HG03045 (cell line): ENCODE measurements around the gene EDIL3.
"Not testable (repeated sequence)": the region's sequence is repeated elsewhere in the genome, so short reads cannot be mapped to it uniquely, and the experiment has no call there.

Experiments
- ATAC-seq: cut with Tn5 transposase; IDR thresholded peaks from one replicate; pipeline ENCODE4 v1.9.1; 2021; ENCODE audit warnings: mild to moderate bottlenecking, moderate library complexity; ENCODE audit not compliant: unreplicated experiment

EDIL3 gene

DNA sequence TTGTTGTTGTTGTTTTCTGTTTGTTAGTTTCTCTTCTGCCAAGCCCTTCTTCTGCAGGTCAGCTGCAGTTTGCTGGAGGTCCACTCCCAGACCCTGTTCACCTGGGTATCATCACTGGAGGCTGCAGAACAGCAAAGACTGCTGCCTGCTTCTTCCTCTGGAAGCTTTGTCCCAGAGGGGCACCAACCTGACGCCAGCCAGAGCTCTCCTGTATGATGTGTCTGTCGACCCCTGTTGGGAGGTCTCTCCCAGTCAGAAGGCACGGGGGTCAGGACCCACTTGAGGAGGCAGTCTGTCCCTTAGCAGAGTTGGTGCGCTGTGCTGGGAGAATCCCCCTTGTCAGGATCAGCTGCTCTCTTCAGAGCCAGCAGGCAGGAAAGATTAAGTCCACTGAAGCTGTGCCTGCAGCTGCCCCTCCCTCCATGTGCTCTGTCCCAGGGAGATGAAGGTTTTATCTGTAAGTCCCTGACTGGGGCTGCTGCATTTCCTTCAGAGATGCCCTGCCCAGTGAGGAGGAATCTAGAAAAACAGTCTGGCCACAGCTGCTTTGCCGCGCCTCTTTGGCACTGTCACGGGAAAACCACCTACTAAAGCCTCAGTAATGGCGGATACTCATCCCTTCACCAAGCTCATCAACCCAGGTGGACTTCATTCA is 299.2 kb downstream of the EDIL3 start:
- ATAC-seq: no peak

DNA sequence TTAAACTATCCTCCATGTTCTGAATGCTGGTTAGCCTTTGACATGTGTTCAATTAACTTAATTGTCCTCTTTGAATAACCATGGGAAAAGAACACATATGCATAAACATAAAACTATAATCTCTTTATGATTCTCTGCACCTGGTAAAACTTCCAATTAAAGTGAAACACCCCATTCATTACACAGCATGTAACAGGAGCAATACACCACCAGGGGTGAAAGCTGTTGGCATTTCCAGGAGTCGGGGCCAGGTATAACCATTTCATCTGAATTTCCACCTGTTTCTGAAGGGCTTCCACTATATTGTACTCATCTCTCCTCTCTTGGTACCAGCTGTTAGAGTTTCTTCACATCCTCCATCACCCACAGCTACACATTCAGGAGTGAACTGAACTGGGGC is 303.8 kb downstream of the EDIL3 start:
- ATAC-seq: no peak

DNA sequence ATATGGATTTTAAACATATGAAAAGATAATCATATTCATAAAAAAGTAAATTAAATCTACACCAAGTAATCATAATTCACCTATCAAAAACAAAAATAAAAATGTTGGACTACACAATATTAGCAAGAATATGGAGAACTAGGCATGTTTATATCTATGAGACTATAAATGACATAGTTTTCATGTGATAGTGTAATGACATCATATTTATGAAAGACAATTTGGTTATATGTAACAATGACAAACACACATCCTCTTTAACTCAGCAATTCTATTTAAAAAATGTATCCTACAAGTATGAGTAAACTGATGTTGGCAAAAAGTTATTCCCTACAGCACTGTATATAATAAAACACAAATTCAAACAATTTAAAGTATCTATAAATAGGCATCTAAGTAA is 312.3 kb downstream of the EDIL3 start:
- no peak for ATAC-seq

DNA sequence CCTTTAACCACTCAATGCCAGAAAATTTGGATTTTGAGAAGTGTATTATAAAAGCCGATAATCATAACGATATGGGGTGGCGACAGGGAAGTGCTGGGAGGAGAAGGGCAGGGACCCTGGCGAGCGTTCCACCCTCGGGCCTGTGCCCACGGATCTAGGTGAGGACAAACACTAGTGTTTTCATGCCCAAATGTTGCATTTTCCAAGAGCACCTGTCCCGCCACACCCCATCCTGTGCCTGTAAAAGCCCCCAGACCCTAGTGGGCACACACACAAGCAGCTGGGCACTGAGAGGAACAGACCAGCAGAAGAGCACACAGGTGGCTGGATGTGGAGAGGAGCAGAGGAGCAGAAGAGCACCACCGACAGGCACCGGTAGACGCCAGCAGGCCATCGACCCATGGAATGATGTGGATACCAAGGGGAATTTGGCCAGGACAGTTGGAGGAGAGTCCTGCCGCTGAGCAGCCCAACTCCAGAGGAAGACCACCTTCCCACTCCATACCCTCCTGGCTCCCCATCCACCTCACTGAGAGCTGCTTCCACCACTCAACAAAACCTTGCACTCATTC is 315.0 kb downstream of the EDIL3 start:
- ATAC-seq: no peak

DNA sequence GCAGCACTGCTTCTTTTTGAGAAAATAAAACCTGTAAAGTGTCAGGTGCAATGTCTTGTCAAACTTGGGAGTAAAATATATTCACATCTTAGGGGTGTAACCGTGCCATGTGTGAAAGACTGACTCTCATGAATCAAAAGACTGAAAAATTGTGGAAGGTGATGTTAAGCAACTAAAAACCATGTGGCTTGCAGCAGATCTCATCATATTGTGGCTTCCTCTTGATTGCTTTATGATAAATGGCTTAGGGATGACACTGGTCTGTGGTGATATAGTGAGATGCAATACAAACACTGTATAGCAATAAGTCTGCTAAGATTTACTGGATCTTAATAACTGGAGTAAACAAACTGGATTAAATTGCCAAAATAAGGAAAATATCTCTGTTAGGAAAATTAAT is 321.6 kb downstream of the EDIL3 start:
- no peak for ATAC-seq

DNA sequence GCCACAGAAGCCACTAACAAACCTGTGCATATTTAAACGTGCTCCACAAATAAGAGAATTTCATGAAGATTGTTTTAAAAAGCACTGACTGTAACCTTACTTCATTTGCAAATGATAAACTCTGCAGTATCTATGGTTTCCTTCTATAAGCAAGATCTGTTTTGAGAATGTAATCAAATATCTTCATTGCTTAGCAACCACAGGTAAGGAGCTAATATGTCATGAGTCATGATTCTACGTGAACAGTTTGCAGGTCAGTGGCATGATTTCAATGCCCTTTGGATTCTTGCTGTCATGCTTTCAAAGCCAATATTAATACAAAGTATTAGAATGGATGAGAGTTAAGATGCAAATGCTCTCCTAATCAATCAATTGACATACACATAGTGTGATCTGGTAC is 325.0 kb downstream of the EDIL3 start:
- no peak for ATAC-seq

DNA sequence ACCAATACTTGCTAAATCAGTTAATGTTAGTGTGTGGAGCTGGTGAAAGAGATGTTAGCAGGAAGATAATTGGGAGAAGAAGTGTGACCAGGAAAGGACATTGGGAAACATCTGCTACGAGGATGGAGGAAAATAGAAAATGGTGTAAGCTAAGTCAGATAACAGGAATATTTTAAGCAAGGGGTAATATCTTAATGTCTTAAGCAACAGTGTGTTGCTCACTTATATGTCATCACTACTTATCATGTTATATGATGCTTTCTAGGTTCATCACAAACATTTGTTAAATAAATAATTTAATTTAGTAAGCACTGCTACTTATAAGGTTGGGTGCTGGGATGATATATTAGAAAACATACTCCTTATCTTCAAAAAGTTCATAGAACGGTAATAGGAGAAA is 326.1 kb downstream of the EDIL3 start:
- ATAC-seq: no peak

DNA sequence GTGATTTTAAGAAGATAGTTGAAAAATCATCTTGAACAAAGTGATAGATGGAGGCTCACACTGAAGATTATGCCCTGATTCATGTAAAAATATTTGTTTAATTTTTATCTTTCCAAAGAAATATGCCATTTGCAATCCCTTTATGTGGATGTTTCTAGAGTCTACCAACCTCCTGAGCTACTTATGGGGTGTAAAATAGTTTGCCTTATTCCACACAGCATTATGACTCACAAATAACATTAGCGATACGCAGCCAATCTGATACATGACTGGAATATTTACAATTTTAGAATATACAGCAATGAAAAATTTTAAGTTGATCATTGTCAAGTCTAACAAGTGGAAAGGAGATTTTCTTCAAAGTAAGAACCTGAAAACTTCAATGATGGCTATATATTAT is 327.5 kb downstream of the EDIL3 start:
- no peak for ATAC-seq

DNA sequence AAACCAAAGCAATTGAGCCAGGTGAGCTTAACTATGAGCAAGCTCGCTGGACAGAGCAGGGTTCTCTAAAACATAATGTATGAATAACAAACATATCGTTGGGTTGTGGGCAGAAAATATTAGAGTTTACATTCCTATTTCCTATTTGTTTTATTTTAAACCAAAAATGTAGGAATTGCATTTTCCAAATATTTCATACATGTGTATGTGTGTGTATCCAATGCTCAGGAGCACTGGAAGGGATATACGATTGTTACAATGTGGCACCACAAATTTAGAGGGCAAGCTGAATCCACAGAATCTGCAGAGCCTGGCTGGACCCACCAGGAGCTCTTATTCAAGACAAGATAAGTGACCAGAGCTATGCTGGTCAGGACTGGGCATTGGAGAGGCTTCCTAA is 338.7 kb downstream of the EDIL3 start:
- ATAC-seq: no peak

DNA sequence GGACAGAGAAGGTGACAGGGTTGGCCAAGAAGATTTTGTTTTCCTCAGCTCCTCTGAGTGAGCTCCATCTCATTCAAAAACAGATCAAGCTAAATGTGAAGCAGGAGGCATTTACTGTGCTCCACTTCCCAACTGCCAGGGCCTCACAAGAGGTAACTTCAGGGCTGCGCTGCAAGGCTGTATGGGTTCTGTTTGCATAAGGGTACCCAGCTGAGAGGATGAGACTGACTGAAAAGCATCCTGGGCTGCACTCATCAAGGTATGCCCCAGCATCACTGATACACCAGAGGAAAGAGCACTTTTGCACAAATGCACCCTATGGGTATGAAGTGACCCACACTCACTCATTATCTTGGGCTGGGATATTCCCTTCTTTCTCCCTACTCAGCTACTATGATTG is 347.8 kb downstream of the EDIL3 start:
- no peak for ATAC-seq

DNA sequence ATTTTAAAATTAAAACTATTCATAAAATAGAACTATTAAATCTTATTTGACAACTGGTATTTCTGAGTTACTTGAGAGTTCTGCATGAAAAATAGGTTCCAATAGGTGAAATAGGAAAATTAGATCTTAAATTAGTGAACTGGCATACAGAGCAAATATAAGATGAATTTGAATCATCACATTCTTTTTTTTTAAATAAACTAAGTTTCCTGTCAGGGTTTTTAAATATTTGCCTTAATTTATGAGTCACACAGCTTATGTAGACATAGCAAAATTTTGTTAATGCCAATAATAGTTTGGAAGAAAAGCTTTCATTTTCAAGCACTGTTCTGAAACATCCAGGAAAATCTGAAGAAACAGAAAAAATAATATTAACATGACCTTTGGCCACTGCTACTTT is 352.4 kb downstream of the EDIL3 start:
- no peak for ATAC-seq

DNA sequence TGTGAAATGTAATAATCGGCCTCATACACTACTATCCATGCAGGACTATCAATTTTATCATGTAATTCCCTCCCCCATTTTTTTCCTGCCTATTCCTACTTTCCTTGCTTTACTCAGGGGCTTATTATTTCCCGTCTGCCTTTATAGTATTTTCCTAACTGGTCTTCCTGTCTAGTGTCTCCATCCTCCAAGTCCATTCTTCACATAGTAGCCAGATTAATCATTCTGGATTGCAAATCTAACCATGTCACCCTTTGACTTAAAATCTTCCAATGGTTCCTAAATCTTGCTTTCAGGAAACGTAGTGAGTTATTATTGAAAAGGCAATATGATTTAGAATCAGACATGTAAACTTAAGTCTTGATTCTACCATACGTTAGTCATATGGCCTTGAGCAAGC is 356.6 kb downstream of the EDIL3 start:
- no peak for ATAC-seq

DNA sequence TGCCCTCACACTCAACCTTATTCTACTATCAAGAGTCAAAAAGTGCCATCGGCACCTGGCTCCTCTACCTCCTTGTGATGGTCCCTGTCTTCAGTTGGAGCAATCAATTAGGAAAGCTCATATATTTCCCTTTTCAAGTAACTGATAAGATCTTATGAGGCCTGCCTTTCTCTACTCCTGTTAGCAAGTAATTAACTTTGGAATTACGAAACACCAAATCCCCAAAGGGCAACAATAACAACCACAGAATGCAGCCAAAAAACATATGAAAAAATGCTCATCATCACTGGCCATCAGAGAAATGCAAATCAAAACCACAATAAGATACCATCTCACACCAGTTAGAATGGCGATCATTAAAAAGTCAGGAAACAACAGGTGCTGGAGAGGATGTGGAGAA is 366.2 kb downstream of the EDIL3 start:
- not testable (repeated sequence) for ATAC-seq

DNA sequence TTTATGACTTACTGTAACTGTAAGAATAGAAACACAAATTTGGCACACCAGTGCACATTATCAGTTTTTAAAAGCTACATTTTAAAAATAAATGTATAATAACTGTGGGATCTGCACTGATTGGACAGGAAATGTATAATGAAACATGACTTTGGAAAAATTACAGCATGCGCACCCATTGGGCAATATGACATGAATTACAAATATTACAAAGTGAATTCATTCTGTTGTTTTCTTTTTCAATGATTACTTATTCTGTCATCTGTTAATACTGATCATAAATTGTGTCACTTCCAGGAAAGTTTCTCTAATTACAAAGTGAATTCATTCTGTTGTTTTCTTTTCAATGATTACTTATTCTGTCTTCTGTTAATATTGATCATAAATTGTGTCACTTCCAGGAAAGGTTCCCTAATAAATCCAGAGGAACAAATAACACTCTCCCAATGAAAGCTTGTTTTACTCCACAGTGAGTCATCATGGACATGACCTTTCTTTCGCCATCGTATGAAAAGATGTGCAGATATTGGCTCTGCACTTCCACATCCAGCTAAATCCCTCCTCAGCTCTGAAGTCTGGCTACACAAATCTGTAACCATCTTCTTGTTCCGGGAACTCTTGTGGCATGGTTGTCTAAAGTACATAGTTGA is 367.0 kb downstream of the EDIL3 start:
- ATAC-seq: no peak

DNA sequence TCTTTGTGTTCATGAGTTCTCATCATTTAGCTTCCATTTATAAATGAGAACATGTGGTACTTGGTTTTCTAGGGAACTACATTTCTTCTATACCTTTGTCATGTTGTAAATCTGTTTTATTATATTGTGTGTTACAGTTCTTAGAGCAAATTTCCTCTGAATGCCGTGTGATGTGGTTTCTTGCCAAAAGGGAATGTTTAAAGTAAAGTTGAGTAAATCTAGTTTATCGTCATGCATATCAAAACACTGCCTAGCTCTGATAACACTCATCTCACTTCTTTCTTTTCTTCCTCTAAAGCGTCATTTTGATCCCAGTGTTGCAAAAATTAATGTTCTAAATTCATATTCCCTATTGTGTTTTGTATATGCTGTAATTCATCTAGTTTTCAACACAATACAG is 368.6 kb downstream of the EDIL3 start:
- no peak for ATAC-seq

DNA sequence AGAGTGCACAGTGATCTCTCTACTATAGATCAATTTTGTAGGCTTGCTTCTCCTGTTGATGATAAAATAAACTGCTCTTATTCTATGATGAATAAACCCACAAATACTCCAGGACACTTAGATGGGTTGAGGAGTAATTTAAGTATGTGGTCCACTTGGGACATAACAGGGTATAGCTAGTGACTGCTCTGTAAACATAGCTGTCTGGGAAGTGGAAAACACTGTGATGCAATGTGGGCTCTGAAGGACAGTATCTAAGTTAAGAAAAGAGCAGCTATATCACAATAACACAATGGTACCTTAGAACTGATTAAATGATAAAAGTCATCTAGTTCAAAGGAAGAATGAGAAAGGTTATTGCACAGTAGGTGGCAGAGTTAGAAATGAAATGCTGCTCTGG is 369.7 kb downstream of the EDIL3 start:
- no peak for ATAC-seq

DNA sequence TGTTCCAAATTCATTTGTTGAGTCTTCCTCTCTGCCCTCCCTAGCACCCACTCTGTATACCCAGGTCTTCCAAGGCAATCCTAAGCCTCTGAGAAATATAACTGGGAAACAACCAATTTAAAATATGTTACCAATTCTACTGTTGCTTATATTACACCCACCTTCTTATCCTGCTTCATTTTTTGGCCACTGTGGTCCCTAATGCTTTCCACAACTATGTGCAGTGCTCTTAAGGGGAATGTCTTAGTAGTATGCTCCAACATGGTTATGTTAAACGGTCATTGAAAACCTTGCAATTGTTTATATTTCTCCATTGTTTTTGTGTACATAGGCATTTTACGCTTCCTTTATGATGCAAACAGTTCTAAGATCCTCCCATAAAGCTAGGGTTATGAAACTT is 390.9 kb downstream of the EDIL3 start:
- ATAC-seq: no peak

DNA sequence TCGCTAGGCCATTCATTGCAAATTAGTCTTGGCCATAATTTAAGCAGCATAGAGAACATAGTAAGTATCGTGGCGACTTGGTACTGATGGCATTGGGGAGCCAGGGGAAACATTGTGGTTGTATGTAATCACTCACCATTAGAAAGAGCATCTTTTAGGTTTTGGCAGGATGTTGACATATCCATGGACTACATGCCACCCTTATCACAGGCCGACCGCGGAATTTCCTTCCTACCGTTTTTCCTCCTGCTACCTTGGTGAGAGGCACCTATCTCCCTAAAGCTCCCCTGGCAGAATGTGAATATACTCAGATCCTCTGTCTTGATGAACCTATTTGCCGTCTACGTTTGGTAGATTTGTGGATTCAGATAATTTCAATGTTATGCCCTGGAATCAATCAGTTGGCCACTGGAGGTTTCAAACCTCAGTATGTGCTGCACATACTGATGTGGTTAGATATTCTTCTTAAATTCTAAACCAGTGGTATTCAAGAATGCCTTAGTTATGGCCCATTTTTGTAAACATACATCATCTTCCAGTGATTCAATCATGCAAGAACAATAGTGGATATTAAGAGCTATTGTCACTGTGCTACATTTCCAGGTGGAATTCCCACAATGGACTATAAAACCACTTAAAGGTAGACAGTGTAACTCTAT is 393.0 kb downstream of the EDIL3 start:
- ATAC-seq: no peak

DNA sequence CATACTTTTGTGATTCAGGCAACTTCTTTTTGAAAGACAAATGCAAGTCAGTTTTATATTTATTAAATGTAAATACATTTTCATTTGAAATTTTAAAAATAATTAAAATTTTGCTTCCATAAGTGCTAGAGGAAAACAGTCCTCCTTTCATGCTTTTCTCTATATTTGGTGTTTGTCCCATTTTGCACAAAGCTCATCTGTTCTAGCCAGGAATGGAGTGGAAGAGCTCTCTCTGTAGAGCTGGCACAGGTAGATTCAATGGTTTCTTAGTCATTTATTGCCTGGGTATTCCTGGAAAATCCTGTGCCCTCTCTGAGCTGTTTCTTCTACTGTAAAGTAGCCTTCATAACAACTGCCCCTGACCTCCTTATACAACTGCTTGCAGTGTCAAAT is 396.4 kb downstream of the EDIL3 start:
- no peak for ATAC-seq

DNA sequence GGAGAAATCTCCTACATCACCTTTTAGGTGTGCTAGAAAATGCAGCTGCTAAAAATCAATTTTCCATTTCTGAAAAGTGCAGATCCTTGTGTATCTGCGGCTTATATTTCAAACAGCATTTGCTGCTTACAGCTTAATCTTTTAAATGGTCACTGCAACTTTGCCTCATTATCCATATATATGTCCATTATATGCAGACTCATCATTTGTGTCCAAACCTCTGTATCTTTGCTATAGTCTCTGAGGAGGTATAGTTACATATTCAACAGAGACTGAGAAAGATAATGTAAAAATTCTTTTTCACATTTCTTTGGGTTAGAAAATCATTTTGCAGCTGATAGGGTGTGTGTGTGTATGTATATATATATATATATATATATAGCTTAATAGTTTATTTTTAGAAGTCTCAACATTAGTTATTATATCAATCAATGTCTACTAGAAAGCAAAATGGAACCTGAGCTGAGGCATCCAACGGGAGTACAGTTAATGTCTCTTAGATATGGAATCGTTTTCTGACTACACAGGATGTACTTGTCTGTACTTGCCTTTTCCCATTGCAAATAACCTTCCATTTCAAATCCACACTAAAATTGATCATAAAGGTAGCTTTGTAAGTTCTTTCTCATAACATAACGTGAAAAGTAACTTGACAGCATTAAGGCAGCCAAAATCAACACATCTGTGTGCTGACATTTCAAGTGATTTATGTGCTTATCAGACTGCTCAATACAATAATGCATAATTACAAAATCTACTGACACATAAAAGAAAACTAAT is 397.0 kb downstream of the EDIL3 start:
- ATAC-seq: no peak

DNA sequence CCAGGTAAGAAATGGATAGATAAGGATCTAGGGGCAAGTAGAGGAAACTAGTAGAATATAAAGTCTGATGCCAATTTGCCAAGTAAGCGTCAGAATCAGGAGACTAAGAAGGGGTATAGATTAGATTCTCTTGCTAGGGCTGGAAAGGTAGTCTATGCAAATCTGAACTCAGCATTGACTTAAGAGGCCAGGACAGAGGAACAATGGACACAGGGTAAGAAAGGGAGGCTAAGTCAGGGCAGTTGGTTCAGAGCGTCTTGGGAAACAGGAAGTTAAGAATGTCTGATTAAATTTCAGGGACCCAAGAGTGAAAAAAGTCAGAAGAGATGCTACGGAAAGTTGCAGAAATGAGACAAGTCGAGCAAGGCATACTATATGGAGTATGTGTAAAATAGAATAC is 400.8 kb downstream of the EDIL3 start:
- no peak for ATAC-seq
